K562 (cell line): ENCODE results near the gene NLRP6. TPM values are rescaled to one million over a fixed set of nuclear protein-coding genes. Genes with fewer than 3 reads are reported as not detected.
A peak's percentile ranks its signal among the peaks of the same experiment; 100 is the strongest.

Experiments
- BHLHE40 ChIP-seq: IDR thresholded peaks from 2 replicates; pipeline ENCODE4 v1.6.1; 2011; ENCODE audit warnings: low read length, improper control_type of control experiment
- CBX2 ChIP-seq: fragments of 200-600 bp; sonication (generic); IDR thresholded peaks from one replicate; pipeline ENCODE4 v1.6.1; 2012; ENCODE audit warnings: mild to moderate bottlenecking, low read length, inconsistent platforms; ENCODE audit not compliant: insufficient read depth, poor library complexity, severe bottlenecking
- ESRRA ChIP-seq: fragments of 450-650 bp; IDR thresholded peaks from 2 replicates; pipeline ENCODE4 v1.6.1; 2014; ENCODE audit warnings: low read depth, mild to moderate bottlenecking, moderate library complexity, borderline replicate concordance
- HNRNPLL ChIP-seq: fragments of 200-400 bp; formaldehyde crosslinking; IDR thresholded peaks from 2 replicates; pipeline ENCODE4 v1.6.1; 2017; ENCODE audit warnings: low read length, low read depth, mild to moderate bottlenecking; ENCODE audit not compliant: poor library complexity, severe bottlenecking
- JUN ChIP-seq, 2 experiments: sonication (generic) in 1 of 2; formaldehyde crosslinking in 1 of 2; IDR thresholded peaks; 2 replicates each; pipeline versions ENCODE4 v1.6.1 to v1.8.0; 2012 to 2022; ENCODE audit warnings: borderline replicate concordance in 2 of 2, mild to moderate bottlenecking in 2 of 2, improper control_type of control experiment in 1 of 2, low read depth in 1 of 2, low read length in 1 of 2, missing genetic modification reagents in 1 of 2
- NFRKB ChIP-seq: fragments of 450-650 bp; IDR thresholded peaks from 2 replicates; pipeline ENCODE4 v1.6.1; 2016; ENCODE audit warnings: low read depth
- PRMT5 ChIP-seq: sonication (generic); formaldehyde crosslinking; IDR thresholded peaks from 2 replicates; pipeline ENCODE4 v1.5.0; 2020; ENCODE audit warnings: missing genetic modification reagents
- RFX7 ChIP-seq: fragments of 250-450 bp; sonication (Bioruptor Pico); IDR thresholded peaks from 2 replicates; pipeline ENCODE4 v1.5.1; 2021; ENCODE audit warnings: mild to moderate bottlenecking
- STAT5A ChIP-seq: IDR thresholded peaks from 2 replicates; pipeline ENCODE4 v1.6.1; 2012; ENCODE audit warnings: low read length, inconsistent platforms, borderline replicate concordance
- ZBTB17 ChIP-seq: fragments of 450-650 bp; formaldehyde crosslinking; IDR thresholded peaks from 2 replicates; pipeline ENCODE4 v1.4.0; 2020; ENCODE audit warnings: mild to moderate bottlenecking
- ZNF143 ChIP-seq: sonication (generic); formaldehyde crosslinking; IDR thresholded peaks from 2 replicates; pipeline ENCODE4 v1.9.0; 2022; ENCODE audit warnings: mild to moderate bottlenecking, missing genetic modification reagents
- polyA plus RNA-seq, 8 experiments: library from polyadenylated mRNA; depleted of rRNA in 4 of 8; stranded (reverse) in 5 of 8; unstranded in 3 of 8; fragments of >200 nt; fragmentation: Nextera tagmentation in 2 of 8; fragmentation: Illumina TruSeq in 1 of 8; extraction: Ambion mirVana in 2 of 8; extraction: Trizol in 1 of 8; gene quantifications; 2 replicates each; pipeline versions ENCODE4 v1.2.1 to v1.2.3, GENCODE V29; 2011 to 2014; ENCODE audit warnings: inconsistent platforms in 1 of 8, missing spikeins in 1 of 8
- total RNA-seq, 7 experiments: library from RNA; depleted of rRNA in 6 of 7; stranded (reverse); fragments of >200 nt in 6 of 7; fragmentation: Illumina TruSeq in 2 of 7; extraction: Trizol in 2 of 7; gene quantifications; 2 replicates each; pipeline versions ENCODE4 v1.2.1 to v1.2.3, GENCODE V29; 2011 to 2021; ENCODE audit warnings: low replicate concordance in 1 of 7
- TF ChIP-seq, protein P1 (sequence below): fragments of 250-450 bp; sonication (Bioruptor Pico); IDR thresholded peaks from 2 replicates; pipeline ENCODE4 v1.8.0; 2022; ENCODE audit warnings: inconsistent platforms, mild to moderate bottlenecking, moderate library complexity, borderline replicate concordance
- TF ChIP-seq, protein P2 (sequence below): sonication (generic); IDR thresholded peaks from 2 replicates; pipeline ENCODE4 v1.6.1; 2016
- TF ChIP-seq, protein P3 (sequence below), 2 experiments: fragments of 200-800 bp in 1 of 2; sonication (Bioruptor generic) in 1 of 2; sonication (generic) in 1 of 2; formaldehyde crosslinking in 1 of 2; IDR thresholded peaks in 1 of 2; conservative IDR thresholded peaks in 1 of 2; 2 replicates each; pipeline versions ENCODE4 v1.5.0 to v1.6.1; 2016 to 2020; ENCODE audit warnings: missing compliant biosample characterization in 1 of 2, missing genetic modification characterization in 1 of 2, missing genetic modification reagents in 1 of 2
- TF ChIP-seq, protein P4 (sequence below): fragments of 250-450 bp; sonication (Bioruptor Pico); IDR thresholded peaks from 2 replicates; pipeline ENCODE4 v1.5.0; 2021; ENCODE audit warnings: mild to moderate bottlenecking, moderate library complexity
- TF ChIP-seq, protein P5 (sequence below), 2 experiments: IDR thresholded peaks; 2 replicates each; pipeline ENCODE4 v1.6.1; 2011; ENCODE audit warnings: borderline replicate concordance in 1 of 2, control low read depth in 1 of 2, low read depth in 1 of 2, low read length in 1 of 2, mild to moderate bottlenecking in 1 of 2, mixed read lengths in 1 of 2, moderate library complexity in 1 of 2; ENCODE audit not compliant: insufficient read depth in 1 of 2, insufficient read length in 1 of 2, poor library complexity in 1 of 2, severe bottlenecking in 1 of 2; ENCODE audit errors: extremely low read depth in 1 of 2

The NLRP6 gene
- total and polyA plus RNA-seq, 9 of the 15 experiments (the other 6 are each of a cell fraction or from before 2014, with no cell fraction given): 0.03 to 0.18 (median 0.15) TPM; not detected in 5

DNA sequence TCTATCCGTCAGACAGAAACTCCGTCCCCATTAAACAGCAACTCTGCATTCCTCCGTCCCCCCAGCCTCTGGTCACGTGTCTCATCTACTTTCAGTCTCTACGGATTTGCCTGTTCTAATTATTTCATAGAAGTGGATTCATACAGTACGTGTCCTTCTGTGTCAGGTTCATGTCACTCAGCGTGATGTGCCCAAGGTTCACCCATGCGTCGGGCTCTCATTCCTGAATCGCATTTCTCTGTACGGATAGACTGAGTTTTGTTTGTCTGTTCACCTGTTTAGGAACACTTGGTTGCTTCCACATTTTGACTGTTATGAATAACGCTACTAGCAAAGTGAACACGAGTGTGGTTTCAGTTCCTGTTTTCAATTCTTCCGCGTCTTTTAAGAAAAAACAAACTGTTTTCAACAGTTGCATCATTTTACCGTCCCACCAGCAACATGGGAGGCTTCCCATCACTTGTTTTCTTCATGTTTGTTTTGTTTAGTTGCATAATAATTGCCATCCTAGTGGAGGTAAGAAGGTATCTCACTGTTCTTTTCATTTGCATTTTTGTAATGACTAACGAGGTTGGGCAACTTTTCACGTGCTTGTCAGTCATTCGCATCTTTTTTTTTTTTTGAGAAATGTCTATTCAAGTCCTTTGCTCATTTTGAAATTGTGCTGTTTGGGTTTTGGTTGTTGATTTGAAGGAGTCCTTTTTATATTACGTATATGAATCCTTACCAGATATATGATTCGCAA lies 8.9 kb upstream of the NLRP6 start (continued):
- TF ChIP-seq, protein P1, sequence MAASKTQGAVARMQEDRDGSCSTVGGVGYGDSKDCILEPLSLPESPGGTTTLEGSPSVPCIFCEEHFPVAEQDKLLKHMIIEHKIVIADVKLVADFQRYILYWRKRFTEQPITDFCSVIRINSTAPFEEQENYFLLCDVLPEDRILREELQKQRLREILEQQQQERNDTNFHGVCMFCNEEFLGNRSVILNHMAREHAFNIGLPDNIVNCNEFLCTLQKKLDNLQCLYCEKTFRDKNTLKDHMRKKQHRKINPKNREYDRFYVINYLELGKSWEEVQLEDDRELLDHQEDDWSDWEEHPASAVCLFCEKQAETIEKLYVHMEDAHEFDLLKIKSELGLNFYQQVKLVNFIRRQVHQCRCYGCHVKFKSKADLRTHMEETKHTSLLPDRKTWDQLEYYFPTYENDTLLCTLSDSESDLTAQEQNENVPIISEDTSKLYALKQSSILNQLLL (CRISPR knock-in tag): no peak
- TF ChIP-seq, protein P2, sequence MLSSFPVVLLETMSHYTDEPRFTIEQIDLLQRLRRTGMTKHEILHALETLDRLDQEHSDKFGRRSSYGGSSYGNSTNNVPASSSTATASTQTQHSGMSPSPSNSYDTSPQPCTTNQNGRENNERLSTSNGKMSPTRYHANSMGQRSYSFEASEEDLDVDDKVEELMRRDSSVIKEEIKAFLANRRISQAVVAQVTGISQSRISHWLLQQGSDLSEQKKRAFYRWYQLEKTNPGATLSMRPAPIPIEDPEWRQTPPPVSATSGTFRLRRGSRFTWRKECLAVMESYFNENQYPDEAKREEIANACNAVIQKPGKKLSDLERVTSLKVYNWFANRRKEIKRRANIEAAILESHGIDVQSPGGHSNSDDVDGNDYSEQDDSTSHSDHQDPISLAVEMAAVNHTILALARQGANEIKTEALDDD: no peak
- TF ChIP-seq ZNF143 (CRISPR knock-in tag): no peak
- 0 out of 2 replicates have a peak, but pooled peaks have one; percentile 8 for TF ChIP-seq ZBTB17 (CRISPR knock-in tag)
- TF ChIP-seq HNRNPLL: no peak
- peak; percentile 63 for TF ChIP-seq JUN (IDR thresholded peaks at IDR 0.05; ENCODE audit: borderline replicate concordance, low read depth, low read length)
- TF ChIP-seq JUN (CRISPR knock-in tag; IDR thresholded peaks at IDR 0.05; ENCODE audit: borderline replicate concordance): no peak
- TF ChIP-seq RFX7 (CRISPR knock-in tag): no peak
- TF ChIP-seq NFRKB: peak; percentile 77
- TF ChIP-seq PRMT5 (CRISPR knock-in tag): no peak
- TF ChIP-seq, protein P3, sequence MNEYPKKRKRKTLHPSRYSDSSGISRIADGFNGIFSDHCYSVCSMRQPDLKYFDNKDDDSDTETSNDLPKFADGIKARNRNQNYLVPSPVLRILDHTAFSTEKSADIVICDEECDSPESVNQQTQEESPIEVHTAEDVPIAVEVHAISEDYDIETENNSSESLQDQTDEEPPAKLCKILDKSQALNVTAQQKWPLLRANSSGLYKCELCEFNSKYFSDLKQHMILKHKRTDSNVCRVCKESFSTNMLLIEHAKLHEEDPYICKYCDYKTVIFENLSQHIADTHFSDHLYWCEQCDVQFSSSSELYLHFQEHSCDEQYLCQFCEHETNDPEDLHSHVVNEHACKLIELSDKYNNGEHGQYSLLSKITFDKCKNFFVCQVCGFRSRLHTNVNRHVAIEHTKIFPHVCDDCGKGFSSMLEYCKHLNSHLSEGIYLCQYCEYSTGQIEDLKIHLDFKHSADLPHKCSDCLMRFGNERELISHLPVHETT (CRISPR knock-in tag; conservative IDR thresholded peaks at IDR 0.05 in 1 of 2, IDR thresholded peaks at IDR 0.05 in 1 of 2): 0 out of 4 replicates have a peak, but pooled peaks of 1 of the 2 experiments have one; percentile 16
- TF ChIP-seq, protein P4, sequence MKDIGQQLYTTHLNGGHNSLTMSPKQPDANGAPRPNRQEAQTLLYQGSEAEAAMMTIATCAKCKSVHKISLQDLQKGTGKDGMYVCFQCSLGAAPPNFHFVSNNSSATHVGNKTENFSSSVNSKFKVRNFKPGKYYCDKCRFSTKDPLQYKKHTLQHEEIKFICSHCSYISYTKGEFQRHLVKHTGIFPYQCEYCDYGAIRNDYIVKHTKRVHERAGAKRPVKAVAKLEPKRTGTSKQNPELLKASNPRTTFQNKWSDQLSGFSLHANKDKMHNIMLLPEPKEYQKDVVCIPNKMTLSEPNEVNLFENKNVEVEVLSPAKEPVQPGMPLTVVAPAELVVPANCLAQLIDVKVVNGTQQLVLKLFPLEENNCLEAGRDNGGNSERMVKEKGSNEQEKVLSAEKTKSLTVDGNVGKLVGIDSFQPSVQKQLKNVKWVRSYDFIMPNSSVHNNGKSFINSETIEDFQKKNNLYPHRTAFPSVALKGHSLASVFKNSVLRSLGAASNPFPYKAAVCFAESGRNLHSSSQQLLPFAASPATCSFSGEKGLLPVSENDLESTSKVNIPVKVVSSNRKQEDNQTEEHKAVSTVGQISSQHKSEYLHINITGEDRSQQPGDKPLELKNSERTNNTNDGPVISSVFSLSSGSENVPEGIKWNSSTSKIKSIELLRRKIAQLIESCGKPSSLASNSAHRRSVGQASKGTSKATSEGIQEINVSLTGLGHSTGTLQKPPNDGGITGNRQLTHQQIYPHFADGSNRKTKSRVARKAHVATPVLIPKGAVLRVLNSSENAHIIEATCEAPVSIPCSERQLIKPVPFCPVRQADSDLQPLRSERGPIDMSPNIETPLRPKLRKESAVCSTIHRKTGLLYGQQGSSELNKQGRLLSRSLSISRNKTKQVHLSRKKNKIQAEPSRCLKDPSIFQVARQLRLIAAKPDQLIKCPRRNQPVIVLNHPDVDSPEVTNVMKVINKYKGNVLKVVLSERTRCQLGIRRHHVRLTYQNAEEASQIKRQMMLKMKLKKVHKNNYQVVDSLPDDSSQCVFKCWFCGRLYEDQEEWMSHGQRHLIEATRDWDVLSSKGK: no peak
- peak; percentile 87 for TF ChIP-seq BHLHE40
- TF ChIP-seq, protein P5, sequence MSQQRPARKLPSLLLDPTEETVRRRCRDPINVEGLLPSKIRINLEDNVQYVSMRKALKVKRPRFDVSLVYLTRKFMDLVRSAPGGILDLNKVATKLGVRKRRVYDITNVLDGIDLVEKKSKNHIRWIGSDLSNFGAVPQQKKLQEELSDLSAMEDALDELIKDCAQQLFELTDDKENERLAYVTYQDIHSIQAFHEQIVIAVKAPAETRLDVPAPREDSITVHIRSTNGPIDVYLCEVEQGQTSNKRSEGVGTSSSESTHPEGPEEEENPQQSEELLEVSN (IDR thresholded peaks at IDR 0.05; ENCODE audit: borderline replicate concordance in 1 of 2, extremely low read depth in 1 of 2, insufficient read depth in 1 of 2, insufficient read length in 1 of 2, low read depth in 1 of 2, low read length in 1 of 2, poor library complexity in 1 of 2, severe bottlenecking in 1 of 2): peak in 1 of 2 experiments; percentile 18
- TF ChIP-seq ESRRA: no peak; the same call in 1 of the 2 replicates
- no peak for TF ChIP-seq CBX2
- no peak for TF ChIP-seq STAT5A
